ENCODE measurements around the gene SLC35E4.

- TF ChIP-seq EZH2 (IDR thresholded peaks at IDR 0.05; ENCODE audit: borderline replicate concordance, insufficient read depth, low read depth, low read length, poor library complexity, severe bottlenecking) (no peak), CTCF (IDR thresholded peaks at IDR 0.05) (no peak)
Measured at GRCh38 chr22:30598986-30599385, 36.6 kb upstream of the SLC35E4 start.
